Ishikawa (cell line): Measurements from ENCODE around the gene KLK2.

Experiments used
- CEBPB ChIP-seq: IDR thresholded peaks from 2 replicates; pipeline ENCODE4 v1.6.1; 2012
- CREB1 ChIP-seq: IDR thresholded peaks from 2 replicates; pipeline ENCODE4 v1.6.1; 2012; ENCODE audit warnings: low read depth
- EGR1 ChIP-seq: IDR thresholded peaks from 2 replicates; pipeline ENCODE4 v1.6.1; 2012
- EP300 ChIP-seq: IDR thresholded peaks from 2 replicates; pipeline ENCODE4 v1.6.1; 2012; ENCODE audit warnings: borderline replicate concordance
- FOXM1 ChIP-seq: IDR thresholded peaks from 2 replicates; pipeline ENCODE4 v1.6.1; 2012; ENCODE audit warnings: low read depth, borderline replicate concordance
- NFIC ChIP-seq: IDR thresholded peaks from 2 replicates; pipeline ENCODE4 v1.6.1; 2012
- RAD21 ChIP-seq: IDR thresholded peaks from 2 replicates; pipeline ENCODE4 v1.6.1; 2012; ENCODE audit warnings: low read depth
- TAF1 ChIP-seq: IDR thresholded peaks from 2 replicates; pipeline ENCODE4 v1.6.1; 2012; ENCODE audit warnings: low read depth, mild to moderate bottlenecking
- TCF12 ChIP-seq: IDR thresholded peaks from 2 replicates; pipeline ENCODE4 v1.6.1; 2012; ENCODE audit warnings: low read depth
- YY1 ChIP-seq: IDR thresholded peaks from 2 replicates; pipeline ENCODE4 v1.6.1; 2012; ENCODE audit warnings: low read depth
- ZBTB7A ChIP-seq: IDR thresholded peaks from 2 replicates; pipeline ENCODE4 v1.6.1; 2012; ENCODE audit warnings: low read depth
- TF ChIP-seq, protein P1 (sequence below): IDR thresholded peaks from 2 replicates; pipeline ENCODE4 v1.6.1; 2012
- TF ChIP-seq, protein P2 (sequence below): IDR thresholded peaks from 2 replicates; pipeline ENCODE4 v1.6.1; 2012; ENCODE audit warnings: low read depth, mild to moderate bottlenecking

GRCh38 chr19:50928831-50929230 lies 55.6 kb downstream of the KLK2 start:
- no peak for TF ChIP-seq TCF12
- TF ChIP-seq YY1, result no peak
- no peak for TF ChIP-seq FOXM1
- TF ChIP-seq, protein P1, sequence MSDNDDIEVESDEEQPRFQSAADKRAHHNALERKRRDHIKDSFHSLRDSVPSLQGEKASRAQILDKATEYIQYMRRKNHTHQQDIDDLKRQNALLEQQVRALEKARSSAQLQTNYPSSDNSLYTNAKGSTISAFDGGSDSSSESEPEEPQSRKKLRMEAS, result no peak
- TF ChIP-seq ZBTB7A, result no peak
- TF ChIP-seq RAD21, result no peak
- TF ChIP-seq NFIC, result no peak
- no peak for TF ChIP-seq TAF1
- no peak for TF ChIP-seq EP300
- TF ChIP-seq, protein P2, sequence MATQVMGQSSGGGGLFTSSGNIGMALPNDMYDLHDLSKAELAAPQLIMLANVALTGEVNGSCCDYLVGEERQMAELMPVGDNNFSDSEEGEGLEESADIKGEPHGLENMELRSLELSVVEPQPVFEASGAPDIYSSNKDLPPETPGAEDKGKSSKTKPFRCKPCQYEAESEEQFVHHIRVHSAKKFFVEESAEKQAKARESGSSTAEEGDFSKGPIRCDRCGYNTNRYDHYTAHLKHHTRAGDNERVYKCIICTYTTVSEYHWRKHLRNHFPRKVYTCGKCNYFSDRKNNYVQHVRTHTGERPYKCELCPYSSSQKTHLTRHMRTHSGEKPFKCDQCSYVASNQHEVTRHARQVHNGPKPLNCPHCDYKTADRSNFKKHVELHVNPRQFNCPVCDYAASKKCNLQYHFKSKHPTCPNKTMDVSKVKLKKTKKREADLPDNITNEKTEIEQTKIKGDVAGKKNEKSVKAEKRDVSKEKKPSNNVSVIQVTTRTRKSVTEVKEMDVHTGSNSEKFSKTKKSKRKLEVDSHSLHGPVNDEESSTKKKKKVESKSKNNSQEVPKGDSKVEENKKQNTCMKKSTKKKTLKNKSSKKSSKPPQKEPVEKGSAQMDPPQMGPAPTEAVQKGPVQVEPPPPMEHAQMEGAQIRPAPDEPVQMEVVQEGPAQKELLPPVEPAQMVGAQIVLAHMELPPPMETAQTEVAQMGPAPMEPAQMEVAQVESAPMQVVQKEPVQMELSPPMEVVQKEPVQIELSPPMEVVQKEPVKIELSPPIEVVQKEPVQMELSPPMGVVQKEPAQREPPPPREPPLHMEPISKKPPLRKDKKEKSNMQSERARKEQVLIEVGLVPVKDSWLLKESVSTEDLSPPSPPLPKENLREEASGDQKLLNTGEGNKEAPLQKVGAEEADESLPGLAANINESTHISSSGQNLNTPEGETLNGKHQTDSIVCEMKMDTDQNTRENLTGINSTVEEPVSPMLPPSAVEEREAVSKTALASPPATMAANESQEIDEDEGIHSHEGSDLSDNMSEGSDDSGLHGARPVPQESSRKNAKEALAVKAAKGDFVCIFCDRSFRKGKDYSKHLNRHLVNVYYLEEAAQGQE, result no peak
- TF ChIP-seq CEBPB, result no peak
- no peak for TF ChIP-seq CREB1
- TF ChIP-seq EGR1, result no peak
